HG02938 (cell line): ENCODE data around the gene TIMM23.
A peak's percentile ranks its signal among the peaks of the same experiment; 100 is the strongest.
"Not testable (repeated sequence)": the region's sequence is repeated elsewhere in the genome, so short reads cannot be mapped to it uniquely, and the experiment has no call there.

Source experiments
- ATAC-seq: cut with Tn5 transposase; IDR thresholded peaks from one replicate; pipeline ENCODE4 v1.9.1; 2021; ENCODE audit warnings: mild to moderate bottlenecking, moderate library complexity; ENCODE audit not compliant: unreplicated experiment

TIMM23 gene

GRCh38 chr10:45972106-45972812 lies at the start of gene TIMM23:
Gene TIMM23, plus strand, starts transcription at chr10:45972489. Its CDS starts 136 bp downstream, at chr10:45972625.
- ATAC-seq, result peak; percentile 65

- ATAC-seq, result not testable (repeated sequence)
Observed at GRCh38 chr10:45926790-45927189, 45.5 kb upstream of the TIMM23 start.

- not testable (repeated sequence) for ATAC-seq
Observed at GRCh38 chr10:45931305-45931704, 41.0 kb upstream of the TIMM23 start.

GRCh38 chr10:45934788-45935187 lies 37.5 kb upstream of the TIMM23 start:
- ATAC-seq, result not testable (repeated sequence)

GRCh38 chr10:45939176-45939697 lies 33.1 kb upstream of the TIMM23 start:
- ATAC-seq, result not testable (repeated sequence)

- not testable (repeated sequence) for ATAC-seq
Observed at GRCh38 chr10:45941196-45941595, 31.1 kb upstream of the TIMM23 start.

- not testable (repeated sequence) for ATAC-seq
Observed at GRCh38 chr10:45945476-45945875, 26.8 kb upstream of the TIMM23 start.

GRCh38 chr10:45947363-45947762 lies 24.9 kb upstream of the TIMM23 start:
- not testable (repeated sequence) for ATAC-seq

- not testable (repeated sequence) for ATAC-seq
Observed at GRCh38 chr10:45948801-45949200, 23.5 kb upstream of the TIMM23 start.

- ATAC-seq, result not testable (repeated sequence)
Observed at GRCh38 chr10:45954367-45954766, 17.9 kb upstream of the TIMM23 start.

GRCh38 chr10:45956634-45957033 lies 15.7 kb upstream of the TIMM23 start:
- not testable (repeated sequence) for ATAC-seq

GRCh38 chr10:45957928-45958327 lies 14.4 kb upstream of the TIMM23 start:
- not testable (repeated sequence) for ATAC-seq

GRCh38 chr10:45962686-45963452 lies 9.4 kb upstream of the TIMM23 start:
- ATAC-seq, result not testable (repeated sequence)

GRCh38 chr10:45971019-45971418 lies 1.3 kb upstream of the TIMM23 start:
- not testable (repeated sequence) for ATAC-seq

- ATAC-seq, result peak; percentile 33
Observed at GRCh38 chr10:45971742-45972105, 565 bp upstream of the TIMM23 start.

- ATAC-seq, result peak; percentile 11
Observed at GRCh38 chr10:45972813-45973169, 502 bp downstream of the TIMM23 start.

GRCh38 chr10:45974041-45974440 lies 1.8 kb downstream of the TIMM23 start:
- ATAC-seq, result not testable (repeated sequence)

- peak; percentile 65 for ATAC-seq
Observed at GRCh38 chr10:45978554-45978953, 6.3 kb downstream of the TIMM23 start.

- ATAC-seq, result not testable (repeated sequence)
Observed at GRCh38 chr10:45981367-45981766, 9.1 kb downstream of the TIMM23 start.

GRCh38 chr10:45983538-45984186 lies 11.4 kb downstream of the TIMM23 start:
- not testable (repeated sequence) for ATAC-seq

GRCh38 chr10:45984473-45984872 lies 12.2 kb downstream of the TIMM23 start:
- not testable (repeated sequence) for ATAC-seq
